ENCODE data around the gene S100A4.

S100A4 gene

DNA sequence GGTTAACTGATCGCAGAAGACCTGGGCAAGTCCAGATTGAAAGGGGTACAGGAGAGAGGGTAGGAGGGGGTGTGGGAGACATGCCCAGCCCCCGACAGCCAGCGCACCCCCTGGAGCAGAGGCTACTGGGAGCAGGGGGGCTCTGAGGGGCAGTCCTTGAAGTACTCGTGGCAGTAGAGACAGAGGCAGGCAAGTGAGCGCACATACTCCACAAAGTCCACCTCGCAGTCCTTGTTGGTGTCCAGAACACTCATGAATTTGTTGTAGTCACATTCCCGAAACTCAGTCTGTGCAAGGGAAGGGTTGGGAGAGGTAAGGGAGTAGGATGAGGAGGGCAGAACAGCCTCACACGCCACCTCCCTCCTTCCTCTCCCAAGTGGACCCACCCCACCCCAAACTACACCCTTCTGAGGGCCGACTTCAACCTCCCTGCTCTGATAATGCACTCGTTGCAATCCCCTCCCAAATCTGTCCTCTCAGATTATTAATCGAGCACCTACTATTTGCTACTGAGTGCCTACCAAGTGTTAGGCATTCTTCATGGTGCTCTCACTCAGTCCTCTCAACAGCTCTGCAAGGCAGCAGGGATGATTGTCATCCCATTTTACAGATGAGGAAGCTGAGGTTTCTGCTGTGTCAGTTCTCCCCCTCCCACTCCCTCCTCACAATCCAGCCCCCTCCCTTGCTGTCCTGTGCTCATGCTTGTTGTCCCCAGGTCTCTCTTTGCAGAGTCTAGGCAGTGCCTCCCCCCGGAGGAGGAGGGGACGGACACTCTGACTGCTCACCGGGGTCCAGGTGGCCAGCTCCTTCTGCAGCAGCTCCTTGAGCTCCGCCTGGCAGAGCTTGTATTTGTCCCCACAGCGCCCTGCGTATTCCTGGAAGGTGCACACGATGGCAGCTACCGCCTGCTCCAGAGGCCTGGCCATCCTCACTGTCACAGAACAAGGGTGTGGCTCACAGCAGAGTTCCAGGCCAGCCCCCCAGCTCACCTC, 2.2 kb upstream of the S100A4 start:
- DNase-seq (ENCODE audit: low read depth in 2 of 2): no peak

DNA sequence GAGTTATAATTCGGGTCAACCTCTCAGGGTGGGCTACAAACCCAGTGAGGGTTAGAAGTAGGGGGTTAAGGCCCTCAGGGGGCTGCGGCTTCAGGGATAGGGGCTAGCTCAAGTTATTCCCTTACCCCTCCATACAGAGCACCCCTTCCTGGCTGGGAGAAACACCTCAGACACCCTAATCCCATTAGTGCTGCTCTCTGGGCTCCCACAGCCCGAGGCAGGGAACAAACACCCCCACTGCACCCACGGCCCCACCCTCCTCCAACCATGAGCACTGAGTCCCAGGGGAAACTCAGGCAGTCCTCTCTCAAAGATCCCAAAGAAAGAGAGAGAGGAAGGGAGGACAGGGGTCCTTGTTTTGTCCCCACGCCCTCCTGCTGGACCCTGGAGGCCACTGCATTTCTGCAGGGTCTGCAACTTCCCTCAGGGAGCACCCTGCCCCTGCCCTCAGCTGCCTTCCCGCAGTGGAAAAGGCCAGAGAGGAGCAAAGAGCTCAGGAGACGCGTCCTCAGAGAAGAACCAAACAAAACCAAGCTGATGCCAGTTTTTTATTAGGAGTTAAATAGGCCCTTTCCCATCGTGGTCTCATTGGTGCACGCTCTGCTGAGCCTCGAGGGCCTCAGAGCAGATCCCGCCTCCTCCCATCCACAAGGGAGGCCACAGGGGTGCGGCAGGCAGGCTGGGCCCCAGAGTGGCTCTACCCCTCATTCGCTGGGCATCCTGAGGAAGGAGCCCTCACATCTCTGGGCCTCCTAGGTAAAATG, 1.4 kb upstream of the S100A4 start:
- no peak for DNase-seq (ENCODE audit: low read depth in 2 of 2)

DNA sequence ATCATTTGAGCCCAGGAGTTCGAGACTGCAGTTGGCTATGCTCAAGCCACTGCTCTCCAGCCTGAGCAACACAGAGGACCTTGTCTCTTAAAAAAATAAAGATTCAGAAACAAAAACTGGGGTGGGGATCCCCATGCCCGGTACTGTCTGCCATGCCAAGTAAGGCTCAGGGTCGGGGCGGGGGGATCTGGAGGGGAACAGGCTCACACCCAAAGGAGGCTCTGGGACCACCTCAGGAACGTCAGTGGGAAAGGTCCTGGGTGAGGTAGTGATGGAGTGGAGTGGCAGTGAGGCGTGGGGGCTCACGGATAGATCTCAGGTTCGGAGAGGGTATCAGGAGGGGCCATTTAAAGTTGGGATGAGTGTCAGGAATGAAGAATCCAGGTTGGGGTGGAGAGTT, 765 bp upstream of the S100A4 start:
- DNase-seq (ENCODE audit: low read depth in 2 of 2): no peak

DNA sequence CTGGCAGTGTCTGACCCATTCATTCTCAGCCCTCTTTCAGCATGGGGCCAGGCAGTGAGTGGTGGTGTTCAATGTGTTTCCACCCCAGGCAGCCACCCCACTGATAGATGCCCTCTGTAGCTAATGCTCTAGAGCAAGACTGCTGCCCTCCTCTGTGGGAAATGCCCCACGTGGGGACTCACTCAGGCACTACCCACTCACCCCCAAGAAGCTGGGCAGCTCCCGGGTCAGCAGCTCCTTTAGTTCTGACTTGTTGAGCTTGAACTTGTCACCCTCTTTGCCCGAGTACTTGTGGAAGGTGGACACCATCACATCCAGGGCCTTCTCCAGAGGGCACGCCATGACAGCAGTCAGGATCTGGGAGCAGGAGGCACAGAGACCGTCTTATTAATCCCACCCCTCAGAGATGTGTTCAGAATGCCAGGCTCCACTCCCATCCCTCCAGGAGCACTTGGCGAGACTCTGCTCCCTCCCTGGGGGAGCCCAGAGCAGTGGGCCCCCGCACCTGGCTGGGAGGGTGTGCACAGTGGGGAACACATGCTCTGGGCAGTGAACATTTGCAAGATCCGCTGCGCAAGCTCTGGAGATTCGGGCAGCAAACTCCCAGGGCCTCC, 1.0 kb downstream of the S100A4 start:
- DNase-seq (ENCODE audit: low read depth in 2 of 2): no peak

DNA sequence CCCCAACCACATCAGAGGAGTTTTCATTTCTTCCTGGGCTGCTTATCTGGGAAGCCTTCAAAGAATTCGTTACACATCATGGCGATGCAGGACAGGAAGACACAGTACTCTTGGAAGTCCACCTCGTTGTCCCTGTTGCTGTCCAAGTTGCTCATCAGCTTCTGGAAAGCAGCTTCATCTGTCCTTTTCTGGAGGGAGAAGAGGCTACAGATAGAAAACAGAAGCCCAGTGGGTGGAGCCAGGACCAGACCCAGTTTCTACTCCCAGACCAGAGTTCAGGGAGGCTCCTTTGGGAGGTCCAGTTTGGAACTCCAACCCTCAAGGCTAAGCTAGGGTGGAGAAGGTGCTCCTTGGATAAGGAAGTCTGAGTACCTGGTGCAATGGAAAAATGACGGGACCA, 1.9 kb downstream of the S100A4 start:
- no peak for DNase-seq (ENCODE audit: low read depth in 2 of 2)

DNA sequence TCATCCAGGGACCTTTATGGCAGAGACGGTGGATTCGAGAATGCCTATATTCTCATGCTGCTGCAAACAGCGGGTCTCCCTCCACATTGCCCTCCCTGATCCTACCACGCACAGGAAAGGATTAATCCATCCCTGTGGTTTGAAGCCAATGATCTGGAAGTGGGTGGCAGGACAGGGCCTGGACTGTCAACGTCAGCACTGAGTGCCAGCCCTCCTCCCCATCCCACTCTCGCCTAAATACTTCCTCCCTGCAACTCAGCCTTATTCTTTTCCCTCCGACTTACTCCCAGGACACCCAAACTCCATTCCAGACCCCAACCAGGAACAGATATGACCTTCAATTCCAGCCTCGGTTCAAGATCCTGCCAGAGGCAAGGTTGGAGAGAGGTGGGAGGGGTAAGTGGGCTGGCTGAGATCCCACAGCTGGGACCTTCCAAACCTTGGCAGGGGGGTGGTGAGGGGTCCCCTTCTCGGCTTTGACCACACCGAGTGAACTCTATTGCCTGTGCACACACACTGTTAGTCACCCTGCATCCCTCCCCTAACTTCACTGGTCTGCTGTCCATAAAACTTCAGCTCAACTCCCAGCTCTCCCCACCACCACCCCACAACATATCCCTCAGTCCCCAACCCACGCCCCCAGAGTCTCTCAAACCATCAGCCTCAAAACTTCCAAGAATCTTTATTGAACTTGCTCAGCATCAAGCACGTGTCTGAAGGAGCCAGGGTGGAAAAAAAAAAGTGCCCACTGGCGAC, 2.5 kb downstream of the S100A4 start:
- no peak for DNase-seq (ENCODE audit: low read depth in 2 of 2)

DNA sequence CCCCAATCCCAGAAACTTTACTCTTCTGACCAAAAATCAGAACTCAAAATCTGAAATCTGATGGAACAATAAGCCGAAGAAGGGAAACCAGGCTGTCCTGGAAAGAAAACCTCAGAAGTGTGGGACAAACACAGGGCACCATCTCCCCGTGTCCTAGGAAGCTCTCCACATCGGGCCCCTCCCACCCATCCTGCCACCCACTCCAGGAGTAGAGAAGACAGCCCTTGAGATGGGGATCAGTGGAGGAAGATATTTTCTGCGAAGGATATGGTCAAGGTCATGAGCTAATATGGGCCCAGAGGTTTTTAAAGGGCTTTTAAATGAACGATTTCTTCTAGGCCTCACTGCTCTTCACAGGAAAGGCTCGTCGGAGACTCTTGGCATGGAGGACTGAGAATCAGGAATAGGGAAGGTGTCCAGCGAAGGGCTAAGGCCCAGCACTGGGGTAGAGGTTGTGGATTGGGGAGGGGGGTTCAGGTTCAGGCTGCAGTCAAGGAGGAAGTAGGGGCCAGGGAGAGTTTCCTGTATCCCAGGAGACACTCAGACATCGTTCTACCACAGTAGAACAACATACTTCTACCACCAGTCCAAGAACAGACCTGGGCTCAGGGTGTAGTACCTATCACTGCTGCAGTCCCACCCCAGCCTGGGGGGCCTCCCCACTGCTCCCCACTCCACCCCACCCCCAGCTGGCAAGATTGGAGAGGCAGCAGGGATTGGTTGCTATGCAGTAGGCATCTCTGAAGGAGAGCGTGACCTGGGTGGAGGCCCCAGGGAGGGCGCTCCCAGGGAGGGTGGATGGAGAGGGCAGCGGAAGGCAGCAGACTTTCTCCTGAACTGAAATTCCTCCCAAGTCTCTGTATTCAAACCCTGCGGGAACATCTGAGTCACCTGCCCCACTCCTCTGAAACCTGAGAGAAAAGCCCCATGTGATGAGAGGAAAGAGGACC, 3.7 kb downstream of the S100A4 start:
- no peak for DNase-seq (ENCODE audit: low read depth in 2 of 2)

DNA sequence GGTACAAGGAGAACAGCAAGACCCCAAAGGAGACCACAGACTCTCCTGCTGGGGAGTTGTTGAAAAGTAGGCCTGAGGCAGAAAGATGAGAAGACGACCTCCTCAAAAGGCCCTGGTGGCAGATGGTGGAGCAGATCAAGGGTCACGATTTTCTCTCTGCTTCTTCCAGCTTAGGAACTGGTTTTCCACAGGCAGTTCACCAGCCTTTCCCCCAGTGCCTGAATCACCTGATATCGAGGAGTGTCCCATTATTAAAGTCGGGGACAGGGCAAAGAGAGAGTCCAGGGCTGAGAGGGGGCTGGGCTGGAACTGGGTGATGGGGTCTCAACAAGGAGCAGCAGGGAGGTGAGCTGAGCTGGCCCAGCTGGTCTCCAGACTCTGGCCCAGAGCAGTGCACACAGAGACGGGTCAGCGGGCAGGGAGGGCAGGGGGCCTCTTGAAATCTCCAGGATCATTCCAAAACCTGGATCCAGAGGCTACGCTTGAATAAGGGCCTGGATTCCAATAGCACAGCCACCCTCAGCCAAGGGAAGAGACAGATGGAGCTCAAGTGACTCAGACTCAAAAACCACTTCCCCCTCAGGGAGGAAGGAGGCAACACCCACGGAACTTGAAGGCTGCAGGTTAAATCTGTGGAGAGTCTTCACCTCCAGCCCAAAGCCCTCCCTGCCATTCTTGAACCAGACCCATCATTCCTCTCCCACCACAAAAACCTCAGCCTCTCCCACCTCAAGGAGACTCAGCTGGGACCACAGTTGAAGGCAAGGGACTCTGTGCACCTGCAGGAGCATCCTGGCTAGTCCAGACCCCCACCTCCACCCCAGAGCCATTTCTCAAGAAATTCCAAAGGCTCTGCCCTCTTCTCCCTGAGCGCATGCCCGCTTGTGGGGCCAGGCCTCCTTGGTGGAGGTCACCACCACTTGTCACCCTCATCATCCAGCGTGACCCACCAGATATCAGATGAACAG, 4.9 kb downstream of the S100A4 start, which contains the start of gene S100A5:
TSS of gene S100A5 (minus strand) at position 541 of the 968 bp plus-strand sequence. CDS start 743 bp downstream, outside the sequence.
- DNase-seq (ENCODE audit: low read depth in 2 of 2): no peak

DNA sequence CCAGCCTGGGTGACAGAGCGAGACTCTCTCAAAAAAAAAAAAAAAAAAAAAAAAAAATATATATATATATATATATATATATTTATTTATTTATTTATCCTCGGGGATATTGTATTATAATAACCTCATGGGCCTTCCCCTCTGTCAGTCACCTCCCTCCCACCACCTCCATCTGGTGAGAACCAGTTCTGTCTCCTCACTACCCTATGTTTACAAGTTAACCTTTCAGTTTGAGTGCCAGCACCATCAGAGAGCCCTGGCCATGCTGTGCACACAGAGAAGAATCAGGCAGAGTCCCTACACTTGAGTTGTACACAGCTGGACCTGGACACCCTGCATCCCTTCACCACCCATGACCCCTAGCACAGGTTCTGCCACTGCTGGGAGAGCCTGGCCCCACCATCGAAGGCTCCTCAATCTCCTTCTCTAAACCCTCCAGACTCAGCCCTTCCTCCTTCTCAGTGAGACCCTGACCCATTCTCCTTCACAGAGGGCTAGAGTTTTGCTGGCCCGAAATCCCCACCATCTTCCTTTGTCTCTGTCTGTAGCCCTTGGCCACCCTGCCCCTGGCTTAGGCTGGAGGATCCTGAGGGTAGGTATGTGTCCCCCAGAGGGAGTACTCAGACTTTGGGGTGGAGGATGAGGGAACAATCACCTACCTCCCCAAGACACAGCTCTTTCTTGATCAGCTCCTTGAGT, 6.1 kb downstream of the S100A4 start:
- DNase-seq (ENCODE audit: low read depth in 2 of 2): no peak

DNA sequence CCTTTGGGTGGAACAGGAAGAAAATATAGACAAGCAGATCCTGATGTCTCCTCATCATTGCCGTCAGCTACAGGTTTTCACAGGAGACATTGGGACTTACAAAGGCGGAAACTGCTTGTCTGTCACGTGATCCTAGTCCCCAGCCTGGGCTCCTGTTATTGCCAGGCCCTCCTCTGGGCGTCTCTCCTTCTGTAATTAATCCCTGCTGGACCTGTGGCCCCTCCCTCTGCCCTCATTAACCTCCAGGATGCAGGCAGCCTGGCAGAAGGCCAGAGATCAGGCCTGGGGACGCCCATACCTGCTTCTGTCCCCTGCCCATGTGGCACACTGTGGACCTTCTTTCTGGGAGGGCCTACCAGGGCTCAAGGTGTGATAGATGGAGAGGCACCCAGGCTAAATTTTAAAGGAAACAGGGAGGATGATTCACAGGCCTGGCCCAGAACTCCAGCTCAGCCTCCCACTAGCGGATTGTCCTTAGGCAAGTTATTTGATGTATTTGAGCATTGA, 7.2 kb downstream of the S100A4 start:
- DNase-seq (ENCODE audit: low read depth in 2 of 2): no peak

DNA sequence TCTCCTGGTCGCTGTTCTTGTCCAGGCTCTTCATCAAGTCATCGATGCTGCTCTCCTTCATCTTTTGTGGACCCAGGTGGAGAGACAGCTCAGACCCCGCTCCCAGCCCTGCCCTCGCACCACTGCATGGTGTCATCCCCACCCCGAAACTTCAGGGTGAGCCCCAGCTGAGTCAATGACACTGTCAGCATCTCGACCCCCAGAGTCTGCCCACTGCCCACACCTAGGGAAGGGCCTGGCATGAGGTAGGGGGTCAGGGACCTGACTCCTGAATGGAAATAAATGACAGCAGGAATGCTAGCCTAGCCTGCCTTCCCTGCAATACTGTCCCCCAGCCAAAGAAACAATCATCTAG, 8.3 kb downstream of the S100A4 start:
- no peak for DNase-seq (ENCODE audit: low read depth in 2 of 2)

DNA sequence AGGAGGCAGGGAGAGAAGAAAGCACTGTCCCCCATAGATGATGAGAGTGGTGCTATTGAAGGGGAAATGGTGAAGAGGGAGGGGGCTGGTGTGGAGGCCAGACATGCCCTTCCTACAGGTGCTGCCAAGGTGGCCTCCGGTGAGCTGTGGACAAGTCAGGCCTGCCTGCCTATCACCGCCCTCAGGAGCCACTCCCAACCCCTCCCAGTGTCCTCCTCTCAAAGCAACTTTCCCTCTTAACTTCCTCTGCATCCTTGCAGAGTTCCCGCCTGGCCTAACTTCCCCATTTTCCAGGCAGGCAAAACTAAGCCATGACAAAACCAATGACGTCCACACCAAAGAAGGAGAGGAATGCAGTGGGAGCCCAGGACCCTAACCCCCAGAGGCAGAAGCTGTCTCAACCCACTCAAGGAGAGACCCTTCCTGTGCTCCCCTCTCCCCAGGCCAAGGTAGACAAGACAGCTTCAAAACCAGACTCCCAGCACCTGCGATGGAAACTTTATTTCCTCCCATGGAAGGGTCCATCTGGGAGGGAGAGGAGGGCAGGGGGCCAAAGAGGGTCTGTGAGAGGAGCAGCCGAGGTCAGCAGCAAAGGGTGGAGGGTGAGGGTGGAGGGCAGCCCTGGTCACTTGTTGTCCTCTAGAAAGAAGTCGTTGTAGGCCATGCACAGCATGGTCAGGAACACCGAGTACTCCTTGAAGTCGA, 8.8 kb downstream of the S100A4 start:
- DNase-seq (ENCODE audit: low read depth in 2 of 2): no peak

DNA sequence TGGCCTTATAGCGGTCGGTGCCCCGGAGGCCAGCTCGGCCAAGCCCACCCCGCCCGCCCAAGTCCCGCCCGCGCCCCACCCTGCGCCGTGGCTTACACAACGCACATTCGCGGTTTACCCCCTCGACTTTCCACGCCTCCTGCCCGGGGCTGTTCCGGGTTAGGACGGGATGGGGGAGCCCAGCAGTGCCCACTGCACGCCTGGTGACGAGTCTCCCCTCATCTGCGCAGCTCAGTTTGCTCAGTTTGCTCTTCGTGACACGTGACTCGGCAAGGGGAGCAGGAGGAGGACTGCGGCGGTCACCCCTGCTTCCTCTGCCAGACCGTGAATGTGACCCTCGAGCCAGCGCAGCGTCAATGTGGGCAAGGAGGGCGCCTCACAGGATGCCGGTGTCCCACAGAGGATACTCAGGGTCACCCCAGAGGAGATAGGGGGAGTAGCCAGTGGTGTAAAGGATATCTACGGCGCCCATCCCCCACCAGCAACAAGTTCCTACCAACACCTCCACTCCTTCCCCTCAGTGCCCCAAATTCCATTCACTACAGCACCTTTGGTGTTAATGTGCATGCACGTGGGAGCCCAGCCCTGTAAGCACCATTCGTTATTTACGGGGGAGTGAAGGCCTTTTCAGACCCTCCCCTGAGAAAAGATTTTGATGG, 9.5 kb downstream of the S100A4 start:
- DNase-seq (ENCODE audit: low read depth in 2 of 2): peak; percentile 66 to 67

DNA sequence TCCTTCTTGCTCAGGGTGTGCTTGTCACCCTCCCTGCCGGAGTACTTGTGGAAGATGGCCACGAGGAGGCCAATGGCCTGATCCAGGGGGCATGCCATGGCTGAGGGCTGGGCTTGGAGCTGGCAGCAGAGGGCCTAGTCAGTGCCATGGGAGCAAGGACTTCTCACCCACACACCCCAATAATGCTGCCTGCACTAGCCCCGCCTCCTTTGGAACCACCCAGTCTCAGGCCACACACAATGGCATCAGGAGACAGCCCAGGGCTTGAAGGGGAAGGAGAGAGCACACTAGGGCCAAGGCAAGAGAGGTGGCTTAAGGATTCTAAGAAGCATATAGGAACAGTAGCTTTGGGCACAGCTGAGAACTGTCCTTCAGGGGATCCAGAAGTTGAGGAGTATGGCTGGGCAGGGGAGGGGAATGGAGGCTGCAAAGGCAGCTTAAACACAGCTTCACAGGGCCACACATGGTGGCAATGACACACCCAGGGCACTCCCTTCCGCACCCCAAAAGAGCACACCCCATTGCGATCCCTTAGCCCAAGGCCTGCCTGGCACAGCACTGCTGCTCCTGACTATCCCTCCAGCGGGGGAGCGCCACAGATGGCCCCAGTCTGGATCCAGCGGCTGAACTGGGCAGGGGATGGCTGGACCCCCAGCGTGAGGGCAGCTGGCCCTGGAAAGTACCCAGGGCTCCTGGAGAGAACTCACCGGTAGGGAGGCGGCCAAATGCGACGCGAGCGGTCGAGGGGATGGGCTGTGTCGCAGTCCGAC, 10.2 kb downstream of the S100A4 start, which contains the start of gene S100A6:
TSS of gene S100A6 (minus strand) at position 750 of the 770 bp plus-strand sequence. CDS start at position 98, 652 bp downstream.
- no peak for DNase-seq (ENCODE audit: low read depth in 2 of 2)

DNA sequence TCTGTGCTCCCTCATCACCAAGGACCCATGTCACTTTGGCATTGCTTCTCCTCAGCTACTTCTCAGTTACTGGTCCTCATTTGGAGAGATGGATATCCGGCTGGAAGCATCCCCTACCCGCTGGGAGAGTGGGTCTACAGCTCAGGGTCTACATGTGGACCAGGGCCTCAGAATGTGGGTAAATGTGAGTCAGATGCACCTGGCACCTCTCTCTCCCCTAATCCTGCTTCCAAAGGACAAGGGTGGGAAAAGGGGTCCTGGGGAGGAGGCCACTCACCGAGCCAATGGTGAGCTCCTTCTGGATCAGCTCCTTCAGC, 10.7 kb downstream of the S100A4 start:
- no peak for DNase-seq (ENCODE audit: low read depth in 2 of 2)

DNA sequence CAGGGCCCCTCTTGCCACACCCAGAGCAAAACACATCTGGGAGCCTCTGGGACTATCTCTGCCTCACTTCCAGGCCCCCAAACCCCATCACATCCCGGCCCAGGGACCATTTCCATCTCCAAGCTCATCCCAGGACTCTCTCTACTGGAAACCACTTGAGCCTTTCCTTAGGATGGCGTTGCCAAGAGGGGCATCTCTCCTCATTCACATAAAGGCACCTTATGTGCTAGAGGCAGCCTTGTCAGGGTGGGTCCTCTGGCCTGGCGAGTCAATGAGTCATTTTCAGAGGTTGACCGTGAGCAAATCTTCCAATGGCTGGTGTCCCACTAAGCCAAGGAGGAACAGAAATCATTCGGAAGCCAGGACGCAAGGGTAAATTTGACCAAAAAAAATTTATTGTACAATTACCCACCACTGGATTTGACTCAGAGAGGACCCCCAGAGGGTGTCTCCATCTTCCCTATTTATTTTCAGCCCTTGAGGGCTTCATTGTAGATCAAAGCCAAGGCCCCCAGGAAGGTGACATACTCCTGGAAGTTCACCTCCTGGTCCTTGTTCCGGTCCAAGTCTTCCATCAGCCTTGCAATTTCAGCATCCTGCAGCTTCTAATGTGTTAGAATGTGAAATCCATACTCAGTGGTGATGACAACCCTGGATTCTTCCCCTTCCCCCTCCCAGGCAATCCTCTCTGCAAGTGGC, 11.2 kb downstream of the S100A4 start:
- DNase-seq (ENCODE audit: low read depth in 2 of 2): no peak

All from fibroblast of skin of left quadriceps (primary cell).